Vagina (tissue), 2 donors: ENCODE results near the gene RNASE3. TPM values are rescaled to one million over a fixed set of nuclear protein-coding genes. Genes with fewer than 3 reads are reported as not detected.
"Not testable (repeated sequence)": the region's sequence is repeated elsewhere in the genome, so short reads cannot be mapped to it uniquely, and the experiment has no call there.

Source experiments
- DNase-seq, 2 donors: peaks; one replicate each; pipeline ENCODE4 v3.0.0-alpha.2; 2017; ENCODE audit errors: extremely low spot score in 2 of 2
- H3K27ac ChIP-seq: fragments of 200-600 bp; sonication (generic); one replicate; pipeline ENCODE4 v1.5.1; 2019
- H3K27me3 ChIP-seq: fragments of 200-600 bp; sonication (generic); one replicate; pipeline ENCODE4 v1.5.1; 2019
- H3K36me3 ChIP-seq, 2 donors: fragments of 200-600 bp; sonication (generic); one replicate each; pipeline ENCODE4 v1.5.1; 2017 to 2019
- H3K4me1 ChIP-seq: fragments of 200-600 bp; sonication (generic); one replicate; pipeline ENCODE4 v1.5.1; 2019
- H3K4me3 ChIP-seq, 2 donors: fragments of 200-600 bp; sonication (generic); 1 replicate in 1 of 2; 2 replicates in 1 of 2; pipeline ENCODE4 v1.5.1; 2016 to 2019
- H3K9me3 ChIP-seq: fragments of 200-600 bp; sonication (generic); one replicate; pipeline ENCODE4 v1.5.1; 2019
- CTCF ChIP-seq, 3 experiments: fragments of 450-650 bp in 2 of 3; fragments of 200-600 bp in 1 of 3; sonication (generic) in 1 of 3; IDR thresholded peaks; one replicate each; pipeline ENCODE4 v1.5.1; 2017 to 2019; ENCODE audit warnings: antibody characterized with exemption in 3 of 3, mild to moderate bottlenecking in 2 of 3, moderate library complexity in 2 of 3
- POLR2A ChIP-seq, 2 donors: fragments of 450-650 bp; IDR thresholded peaks; one replicate each; pipeline ENCODE4 v1.6.1; 2017; ENCODE audit warnings: antibody characterized with exemption in 2 of 2, mild to moderate bottlenecking in 2 of 2, moderate library complexity in 2 of 2
- POLR2AphosphoS5 ChIP-seq, 2 donors: sonication (generic); formaldehyde crosslinking; IDR thresholded peaks; one replicate each; pipeline ENCODE4 v1.9.0; 2017; ENCODE audit warnings: antibody characterized with exemption in 2 of 2, mild to moderate bottlenecking in 2 of 2, low read depth in 1 of 2; ENCODE audit not compliant: insufficient read depth in 1 of 2
- intact Hi-C: fragments of 100-400 bp; cut with DNase I; formaldehyde crosslinking; loops from one replicate; pipeline ENCODE4 v1.15.1; 2023
- total RNA-seq: library from RNA; depleted of rRNA; stranded (reverse); fragments of >200 nt; gene quantifications from one replicate; pipeline ENCODE4 v1.2.3, GENCODE V29; 2016

RNASE3 gene
- total RNA-seq, 1 donor from 2014 or later = not detected

GRCh38 chr14:20873370-20874177 is 17.6 kb upstream of the RNASE3 start:
- no peak for DNase-seq
- no peaks in the 10 kb centered on the region for H3K4me1 ChIP-seq
- H3K36me3 ChIP-seq = no peaks in the 10 kb centered on the region
- TF ChIP-seq POLR2A (IDR thresholded peaks at IDR 0.05) = no peak
- no peak for TF ChIP-seq POLR2AphosphoS5 (IDR thresholded peaks at IDR 0.05; ENCODE audit: insufficient read depth in 1 of 2, low read depth in 1 of 2)
- TF ChIP-seq CTCF (IDR thresholded peaks at IDR 0.05) = peak; percentile 24 to 47 (median 33)
- no peak overlapping the region for H3K27ac ChIP-seq
- H3K4me3 ChIP-seq = no peak overlapping the region
- intact Hi-C loops = no loop called here
- no peaks in the 10 kb centered on the region for H3K27me3 ChIP-seq
- H3K9me3 ChIP-seq = no peaks in the 10 kb centered on the region

GRCh38 chr14:20877016-20877415 is 14.2 kb upstream of the RNASE3 start:
- Histone ChIP-seq H3K9me3 (no peaks in the 10 kb centered on the region), H3K36me3 (no peaks in the 10 kb centered on the region), H3K4me1 (no peaks in the 10 kb centered on the region), H3K27ac (no peak overlapping the region), H3K4me3 (no peak overlapping the region), H3K27me3 (no peaks in the 10 kb centered on the region)
- intact Hi-C loops = no loop called here
- no peak for DNase-seq
- no peak for TF ChIP-seq CTCF (IDR thresholded peaks at IDR 0.05)
- no peak for TF ChIP-seq POLR2A (IDR thresholded peaks at IDR 0.05)
- no peak for TF ChIP-seq POLR2AphosphoS5 (IDR thresholded peaks at IDR 0.05; ENCODE audit: insufficient read depth in 1 of 2, low read depth in 1 of 2)

GRCh38 chr14:20878695-20879094 is 12.5 kb upstream of the RNASE3 start:
- no peaks in the 10 kb centered on the region for H3K9me3 ChIP-seq
- no peaks in the 10 kb centered on the region for H3K4me1 ChIP-seq
- intact Hi-C loops = no loop called here
- no peak overlapping the region for H3K4me3 ChIP-seq
- no peaks in the 10 kb centered on the region for H3K27me3 ChIP-seq
- no peak for TF ChIP-seq CTCF (IDR thresholded peaks at IDR 0.05)
- no peak for TF ChIP-seq POLR2A (IDR thresholded peaks at IDR 0.05)
- no peak for TF ChIP-seq POLR2AphosphoS5 (IDR thresholded peaks at IDR 0.05; ENCODE audit: insufficient read depth in 1 of 2, low read depth in 1 of 2)
- no peak overlapping the region for H3K27ac ChIP-seq
- no peaks in the 10 kb centered on the region for H3K36me3 ChIP-seq
- DNase-seq = no peak

GRCh38 chr14:20881229-20881628 is 10.0 kb upstream of the RNASE3 start:
- H3K36me3 ChIP-seq, H3K9me3 ChIP-seq, H3K4me3 ChIP-seq, intact Hi-C loops, H3K27ac ChIP-seq, H3K27me3 ChIP-seq, H3K4me1 ChIP-seq, DNase-seq: not testable (repeated sequence)

- H3K27me3 ChIP-seq, H3K36me3 ChIP-seq, intact Hi-C loops, H3K27ac ChIP-seq, H3K4me1 ChIP-seq, DNase-seq, H3K9me3 ChIP-seq, H3K4me3 ChIP-seq: not testable (repeated sequence)
Measured at GRCh38 chr14:20882787-20883186, 8.4 kb upstream of the RNASE3 start.

- H3K27me3 ChIP-seq, H3K9me3 ChIP-seq, H3K36me3 ChIP-seq, intact Hi-C loops, H3K4me1 ChIP-seq, H3K27ac ChIP-seq, DNase-seq, H3K4me3 ChIP-seq: not testable (repeated sequence)
Measured at GRCh38 chr14:20888411-20888810, 2.8 kb upstream of the RNASE3 start.

GRCh38 chr14:20895322-20895721 is 4.1 kb downstream of the RNASE3 start:
- H3K4me3 ChIP-seq, H3K36me3 ChIP-seq, intact Hi-C loops, DNase-seq, H3K27ac ChIP-seq, H3K9me3 ChIP-seq, H3K27me3 ChIP-seq, H3K4me1 ChIP-seq: not testable (repeated sequence)
